Parathyroid adenoma (tissue), 2 donors: Measurements from ENCODE around the gene BBC3.

Source experiments
- H2AFZ ChIP-seq: fragments of 300-600 bp; sonication (generic); one replicate; pipeline ENCODE4 v1.7.0; 2017; ENCODE audit warnings: antibody characterized with exemption, mild to moderate bottlenecking
- H3K27ac ChIP-seq: fragments of 300-600 bp; sonication (generic); one replicate; pipeline ENCODE4 v1.7.0; 2017
- H3K27me3 ChIP-seq: fragments of 300-600 bp; sonication (generic); one replicate; pipeline ENCODE4 v1.7.0; 2017; ENCODE audit warnings: low read length; ENCODE audit not compliant: control insufficient read depth, insufficient read depth
- H3K36me3 ChIP-seq: fragments of 300-600 bp; sonication (generic); one replicate; pipeline ENCODE4 v1.7.0; 2017; ENCODE audit warnings: low read length; ENCODE audit not compliant: control insufficient read depth, insufficient read depth
- H3K4me1 ChIP-seq: fragments of 300-600 bp; sonication (generic); one replicate; pipeline ENCODE4 v1.7.0; 2017; ENCODE audit warnings: control low read depth
- H3K4me2 ChIP-seq: fragments of 300-600 bp; sonication (generic); one replicate; pipeline ENCODE4 v1.7.0; 2017; ENCODE audit warnings: low read length
- H3K4me3 ChIP-seq: fragments of 300-600 bp; sonication (generic); one replicate; pipeline ENCODE4 v1.7.0; 2017; ENCODE audit warnings: low read depth, low read length
- H3K79me2 ChIP-seq: fragments of 300-600 bp; sonication (generic); one replicate; pipeline ENCODE4 v1.7.0; 2017; ENCODE audit warnings: control low read depth
- H3K9ac ChIP-seq: fragments of 300-600 bp; sonication (generic); one replicate; pipeline ENCODE4 v1.7.0; 2017; ENCODE audit warnings: mild to moderate bottlenecking
- H3K9me3 ChIP-seq: fragments of 300-600 bp; sonication (generic); one replicate; pipeline ENCODE4 v1.7.0; 2017; ENCODE audit warnings: low read length; ENCODE audit not compliant: control insufficient read depth
- TF ChIP-seq, protein P1 (sequence below): fragments of 300-600 bp; sonication (generic); IDR thresholded peaks from one replicate; pipeline ENCODE4 v1.7.0; 2017; ENCODE audit warnings: antibody characterized with exemption, mild to moderate bottlenecking
- donor health status: primary hyperparathyroidism.

Gene BBC3

DNA sequence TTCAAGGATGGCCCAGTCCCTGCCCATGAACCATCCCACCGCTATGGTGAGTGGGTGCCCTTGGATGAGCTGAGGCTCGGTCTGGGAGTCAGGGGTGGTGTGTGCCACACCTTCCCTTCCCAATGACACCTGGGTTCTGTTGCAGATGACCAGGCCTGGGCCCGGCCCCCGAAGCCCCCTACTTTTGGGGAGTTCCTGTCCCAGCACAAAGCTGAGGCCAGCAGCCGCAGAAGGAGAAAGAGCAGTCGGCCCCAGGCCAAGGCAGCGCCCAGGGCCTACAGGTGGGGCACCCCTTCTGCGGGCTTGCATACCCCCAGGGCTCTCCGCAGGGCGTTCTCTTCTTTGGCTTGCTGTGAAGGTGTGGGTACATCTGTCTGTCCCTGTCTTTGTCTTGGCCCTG is 39.4 kb upstream of the BBC3 start:
- TF ChIP-seq, protein P1, sequence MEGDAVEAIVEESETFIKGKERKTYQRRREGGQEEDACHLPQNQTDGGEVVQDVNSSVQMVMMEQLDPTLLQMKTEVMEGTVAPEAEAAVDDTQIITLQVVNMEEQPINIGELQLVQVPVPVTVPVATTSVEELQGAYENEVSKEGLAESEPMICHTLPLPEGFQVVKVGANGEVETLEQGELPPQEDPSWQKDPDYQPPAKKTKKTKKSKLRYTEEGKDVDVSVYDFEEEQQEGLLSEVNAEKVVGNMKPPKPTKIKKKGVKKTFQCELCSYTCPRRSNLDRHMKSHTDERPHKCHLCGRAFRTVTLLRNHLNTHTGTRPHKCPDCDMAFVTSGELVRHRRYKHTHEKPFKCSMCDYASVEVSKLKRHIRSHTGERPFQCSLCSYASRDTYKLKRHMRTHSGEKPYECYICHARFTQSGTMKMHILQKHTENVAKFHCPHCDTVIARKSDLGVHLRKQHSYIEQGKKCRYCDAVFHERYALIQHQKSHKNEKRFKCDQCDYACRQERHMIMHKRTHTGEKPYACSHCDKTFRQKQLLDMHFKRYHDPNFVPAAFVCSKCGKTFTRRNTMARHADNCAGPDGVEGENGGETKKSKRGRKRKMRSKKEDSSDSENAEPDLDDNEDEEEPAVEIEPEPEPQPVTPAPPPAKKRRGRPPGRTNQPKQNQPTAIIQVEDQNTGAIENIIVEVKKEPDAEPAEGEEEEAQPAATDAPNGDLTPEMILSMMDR = no peak
- H3K36me3 ChIP-seq = no peaks in the 10 kb centered on the region

DNA sequence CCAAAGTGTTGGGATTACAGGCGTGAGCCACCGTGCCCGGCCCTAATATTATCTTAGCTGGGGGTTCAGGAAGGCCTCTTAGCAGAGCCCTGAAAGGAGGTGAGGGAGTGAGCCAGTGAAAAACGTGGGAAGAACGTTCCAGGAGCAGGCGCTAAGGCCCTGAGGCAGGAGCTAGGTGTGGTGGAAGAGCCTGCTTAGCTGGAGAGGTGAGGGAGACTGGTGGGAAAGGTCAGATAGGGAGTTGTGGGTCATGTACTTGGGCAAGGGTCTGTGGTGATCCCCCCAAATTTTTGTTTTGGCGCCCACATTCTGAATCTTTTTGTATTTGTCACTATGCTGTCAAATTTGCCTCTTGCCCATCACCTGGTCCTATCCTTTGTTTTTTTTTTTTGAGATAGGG is 38.6 kb upstream of the BBC3 start:
- no peak overlapping the region for H3K4me3 ChIP-seq
- H3K9me3 ChIP-seq = no peaks in the 10 kb centered on the region
- H3K27me3 ChIP-seq = no peaks in the 10 kb centered on the region
- H3K79me2 ChIP-seq = no peaks in the 10 kb centered on the region
- no peak overlapping the region for H3K4me2 ChIP-seq
- no peaks in the 10 kb centered on the region for H3K36me3 ChIP-seq
- TF ChIP-seq, protein P1 = no peak
- no peak overlapping the region for H3K9ac ChIP-seq
- no peaks in the 10 kb centered on the region for H3K4me1 ChIP-seq
- no peak overlapping the region for H2AFZ ChIP-seq
- H3K27ac ChIP-seq = no peak overlapping the region

More for the DNA sequence above, 39.4 kb upstream of the BBC3 start:
- Histone ChIP-seq H3K9me3 (no peaks in the 10 kb centered on the region), H3K4me1 (no peaks in the 10 kb centered on the region), H2AFZ (no peak overlapping the region), H3K27ac (no peak overlapping the region), H3K4me2 (no peak overlapping the region), H3K9ac (no peak overlapping the region), H3K79me2 (no peaks in the 10 kb centered on the region), H3K4me3 (no peak overlapping the region), H3K27me3 (no peaks in the 10 kb centered on the region)

DNA sequence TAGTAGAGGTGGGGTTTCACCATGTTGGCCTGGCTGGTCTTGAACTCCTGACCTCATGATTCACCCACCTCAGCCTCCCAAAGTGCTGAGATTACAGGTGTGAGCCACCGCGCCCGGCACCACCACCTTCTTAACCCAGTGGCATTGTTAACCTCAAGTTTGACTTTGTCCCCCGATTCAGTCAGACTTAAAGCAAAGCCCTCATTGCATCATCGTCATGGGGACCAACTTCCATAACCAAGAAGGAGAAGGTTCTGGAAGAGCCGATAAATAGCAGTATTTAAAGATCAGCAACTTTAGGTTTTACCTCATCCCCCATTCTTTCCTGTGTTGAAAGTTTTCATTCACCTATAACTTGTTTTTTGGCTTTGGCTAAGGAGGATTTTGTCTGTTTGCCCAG is 37.0 kb upstream of the BBC3 start:
- no peak overlapping the region for H3K27ac ChIP-seq
- no peaks in the 10 kb centered on the region for H3K79me2 ChIP-seq
- H2AFZ ChIP-seq = no peak overlapping the region
- no peak overlapping the region for H3K4me3 ChIP-seq
- no peaks in the 10 kb centered on the region for H3K36me3 ChIP-seq
- no peaks in the 10 kb centered on the region for H3K9me3 ChIP-seq
- no peak overlapping the region for H3K9ac ChIP-seq
- TF ChIP-seq, protein P1 = no peak
- H3K4me2 ChIP-seq = no peak overlapping the region
- no peaks in the 10 kb centered on the region for H3K4me1 ChIP-seq
- no peaks in the 10 kb centered on the region for H3K27me3 ChIP-seq

DNA sequence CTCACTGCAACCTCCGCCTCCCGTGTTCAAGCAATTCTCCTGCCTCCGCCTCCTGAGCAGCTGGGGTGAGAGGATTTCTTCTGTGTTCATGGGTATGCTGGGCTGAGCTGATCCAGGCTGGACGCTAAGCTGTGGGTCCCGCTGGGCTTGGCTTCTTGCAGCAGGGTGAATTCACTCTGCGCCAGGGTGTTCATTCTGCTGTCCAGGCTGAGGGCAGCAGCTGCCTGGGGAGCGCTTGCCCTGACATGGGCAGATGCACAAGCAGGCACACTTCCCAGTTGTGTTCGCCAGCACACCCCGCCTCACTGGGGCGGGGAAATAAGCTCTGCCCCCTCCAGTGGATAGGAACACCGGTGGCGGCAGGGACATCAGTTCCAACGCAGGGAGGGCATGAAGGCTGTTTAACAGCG is 36.4 kb upstream of the BBC3 start:
- Histone ChIP-seq H3K27ac (no peak overlapping the region), H3K4me3 (peak overlapping the region; percentile 9), H3K79me2 (no peaks in the 10 kb centered on the region), H2AFZ (no peak overlapping the region), H3K9me3 (no peaks in the 10 kb centered on the region), H3K9ac (no peak overlapping the region), H3K4me2 (peak overlapping the region; percentile 9), H3K27me3 (no peaks in the 10 kb centered on the region), H3K4me1 (no peaks in the 10 kb centered on the region), H3K36me3 (no peaks in the 10 kb centered on the region)
- TF ChIP-seq, protein P1 = no peak

DNA sequence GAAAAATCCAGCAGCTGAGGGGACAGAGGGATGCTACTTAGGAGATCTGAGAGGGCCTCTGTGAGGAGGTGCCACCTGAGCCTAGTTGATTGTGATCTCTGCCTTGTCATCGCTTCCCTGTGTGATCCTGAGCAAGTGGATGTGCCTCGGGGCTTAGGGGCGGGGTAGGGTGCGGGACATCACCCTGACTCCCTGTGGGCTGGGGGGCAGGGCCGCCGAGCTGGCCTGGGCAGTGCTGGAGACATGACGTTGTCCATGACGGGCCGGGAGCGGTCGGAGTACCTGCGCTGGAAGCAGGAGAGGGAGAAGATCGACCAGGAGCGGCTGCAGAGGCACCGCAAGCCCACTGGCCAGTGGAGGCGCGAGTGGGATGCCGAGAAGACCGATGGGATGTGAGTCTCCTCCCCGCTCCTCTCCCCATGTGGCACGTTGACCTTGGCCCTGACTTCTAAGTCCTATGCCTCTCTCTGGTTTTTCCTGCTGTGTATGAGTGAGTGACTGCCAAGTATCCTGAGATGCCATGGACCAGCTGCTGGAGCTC is 35.5 kb upstream of the BBC3 start:
- Histone ChIP-seq H2AFZ (no peak overlapping the region), H3K4me1 (no peaks in the 10 kb centered on the region), H3K9me3 (no peaks in the 10 kb centered on the region), H3K27me3 (no peaks in the 10 kb centered on the region), H3K4me2 (no peak overlapping the region), H3K27ac (no peak overlapping the region), H3K4me3 (no peak overlapping the region), H3K9ac (no peak overlapping the region), H3K79me2 (no peaks in the 10 kb centered on the region), H3K36me3 (no peaks in the 10 kb centered on the region)
- TF ChIP-seq, protein P1 = no peak
